GM12891 (cell line): ENCODE results near the gene TMEM150A.

Experiments used
- POLR2A ChIP-seq: IDR thresholded peaks from 2 replicates; pipeline ENCODE4 v1.6.1; 2011; ENCODE audit warnings: low read depth, low read length, control low read depth
- POLR2AphosphoS5 ChIP-seq: IDR thresholded peaks from 2 replicates; pipeline ENCODE4 v1.6.1; 2011; ENCODE audit warnings: low read depth, low read length, control low read depth
- POU2F2 ChIP-seq: IDR thresholded peaks from 2 replicates; pipeline ENCODE4 v1.6.1; 2011; ENCODE audit warnings: low read depth, mild to moderate bottlenecking, control low read depth, low read length, moderate library complexity
- SPI1 ChIP-seq: IDR thresholded peaks from 2 replicates; pipeline ENCODE4 v1.6.1; 2011; ENCODE audit warnings: low read depth, low read length, control low read depth
- TAF1 ChIP-seq: IDR thresholded peaks from 2 replicates; pipeline ENCODE4 v1.6.1; 2011; ENCODE audit warnings: low read depth, low read length, control low read depth

DNA sequence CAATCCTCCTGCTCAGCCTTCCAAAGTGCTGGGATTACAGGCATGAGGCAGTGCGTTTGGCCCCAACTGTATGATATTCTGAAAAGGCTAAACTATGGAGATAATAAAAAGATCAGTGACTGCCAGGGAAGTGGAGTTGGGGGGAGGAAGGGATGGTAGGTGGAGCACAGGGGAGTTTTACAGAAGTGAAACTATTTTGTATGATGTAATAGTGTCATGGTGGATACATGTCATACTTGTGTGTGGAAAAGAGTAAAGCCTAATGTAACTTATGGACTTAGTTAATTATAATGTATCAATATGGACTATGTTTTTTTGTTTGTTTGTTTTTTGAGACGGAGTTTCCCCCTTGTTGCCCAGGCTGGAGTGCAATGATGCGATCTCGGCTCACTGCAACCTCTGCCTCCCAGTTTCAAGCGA lies 38.3 kb downstream of the TMEM150A start:
- TF ChIP-seq TAF1 (no peak), POLR2A (no peak), SPI1 (peak; percentile 96), POLR2AphosphoS5 (no peak), POU2F2 (no peak)
